Loucy (cell line): ENCODE data around the gene FAR2.

ENCODE experiments used
- EZH2phosphoT487 ChIP-seq: fragments of 200-600 bp; IDR thresholded peaks from 2 replicates; pipeline ENCODE4 v1.6.1; 2018; ENCODE audit warnings: antibody characterized with exemption, mild to moderate bottlenecking, moderate library complexity, borderline replicate concordance
- TF ChIP-seq, protein P1 (sequence below): fragments of 200-600 bp; sonication (generic); conservative IDR thresholded peaks from 2 replicates; pipeline ENCODE4 v1.5.1; 2014; ENCODE audit warnings: mild to moderate bottlenecking, antibody characterized with exemption, low read length

DNA sequence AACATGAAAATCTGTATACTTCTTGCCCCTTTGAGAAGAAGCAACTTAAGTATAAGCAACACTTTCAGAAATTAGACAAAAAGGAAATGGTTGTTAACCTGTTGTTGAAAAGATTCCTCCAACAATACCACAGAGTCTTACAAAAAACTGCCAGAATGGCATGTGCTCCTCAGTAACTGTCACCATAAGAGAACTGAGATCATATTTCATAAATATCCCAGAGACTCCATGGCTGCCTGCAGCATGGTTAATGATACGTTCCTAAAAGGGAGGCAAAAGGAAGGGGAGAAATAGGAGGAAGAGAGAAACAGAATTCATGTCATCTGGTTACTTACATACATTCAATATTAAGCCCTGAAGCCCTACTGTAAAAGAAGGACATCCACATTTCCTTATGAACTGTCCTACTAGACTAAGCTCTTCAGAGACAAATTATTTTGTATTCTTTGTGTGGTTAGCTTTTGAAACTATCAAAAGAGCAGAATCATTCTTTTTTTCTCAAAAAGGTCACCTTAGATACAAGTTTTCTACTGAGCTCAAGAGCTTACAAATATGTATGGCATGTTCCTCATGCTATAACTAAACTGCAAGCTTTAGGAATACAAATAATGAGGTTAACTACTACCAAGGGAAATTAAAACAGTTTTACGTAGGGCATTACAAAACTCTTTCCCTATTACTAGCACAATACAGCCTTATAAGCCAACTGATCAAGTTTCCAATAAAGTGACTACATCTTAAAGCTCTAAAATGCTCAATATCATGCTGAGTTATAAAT, 194.1 kb downstream of the FAR2 start:
- no peak for TF ChIP-seq EZH2phosphoT487
- TF ChIP-seq, protein P1, sequence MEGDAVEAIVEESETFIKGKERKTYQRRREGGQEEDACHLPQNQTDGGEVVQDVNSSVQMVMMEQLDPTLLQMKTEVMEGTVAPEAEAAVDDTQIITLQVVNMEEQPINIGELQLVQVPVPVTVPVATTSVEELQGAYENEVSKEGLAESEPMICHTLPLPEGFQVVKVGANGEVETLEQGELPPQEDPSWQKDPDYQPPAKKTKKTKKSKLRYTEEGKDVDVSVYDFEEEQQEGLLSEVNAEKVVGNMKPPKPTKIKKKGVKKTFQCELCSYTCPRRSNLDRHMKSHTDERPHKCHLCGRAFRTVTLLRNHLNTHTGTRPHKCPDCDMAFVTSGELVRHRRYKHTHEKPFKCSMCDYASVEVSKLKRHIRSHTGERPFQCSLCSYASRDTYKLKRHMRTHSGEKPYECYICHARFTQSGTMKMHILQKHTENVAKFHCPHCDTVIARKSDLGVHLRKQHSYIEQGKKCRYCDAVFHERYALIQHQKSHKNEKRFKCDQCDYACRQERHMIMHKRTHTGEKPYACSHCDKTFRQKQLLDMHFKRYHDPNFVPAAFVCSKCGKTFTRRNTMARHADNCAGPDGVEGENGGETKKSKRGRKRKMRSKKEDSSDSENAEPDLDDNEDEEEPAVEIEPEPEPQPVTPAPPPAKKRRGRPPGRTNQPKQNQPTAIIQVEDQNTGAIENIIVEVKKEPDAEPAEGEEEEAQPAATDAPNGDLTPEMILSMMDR, result no peak
